Stimulated activated CD8-positive, alpha-beta memory T cell treated with anti-CD3 and anti-CD28 coated beads, Interleukin-2, amount 100 ng/mL, for 1 hour (primary cell): ENCODE measurements around the gene HS3ST6.
"Not testable (repeated sequence)": the region's sequence is repeated elsewhere in the genome, so short reads cannot be mapped to it uniquely, and the experiment has no call there.

Experiments used
- DNase-seq, 2 donors: peaks; one replicate each; pipeline ENCODE4 v3.0.0-alpha.2; 2020; ENCODE audit warnings: low read depth in 2 of 2

Gene HS3ST6

GRCh38 chr16:1907226-1907860, 10.9 kb downstream of the HS3ST6 start:
- DNase-seq: no peak

- no peak for DNase-seq
Observed at GRCh38 chr16:1906846-1907165, 11.4 kb downstream of the HS3ST6 start.

- no peak for DNase-seq
Observed at GRCh38 chr16:1906055-1906845, 12.0 kb downstream of the HS3ST6 start.

GRCh38 chr16:1903845-1904840, 14.1 kb downstream of the HS3ST6 start:
- no peak for DNase-seq

- no peak for DNase-seq
Observed at GRCh38 chr16:1903220-1903574, 15.0 kb downstream of the HS3ST6 start.

DNA sequence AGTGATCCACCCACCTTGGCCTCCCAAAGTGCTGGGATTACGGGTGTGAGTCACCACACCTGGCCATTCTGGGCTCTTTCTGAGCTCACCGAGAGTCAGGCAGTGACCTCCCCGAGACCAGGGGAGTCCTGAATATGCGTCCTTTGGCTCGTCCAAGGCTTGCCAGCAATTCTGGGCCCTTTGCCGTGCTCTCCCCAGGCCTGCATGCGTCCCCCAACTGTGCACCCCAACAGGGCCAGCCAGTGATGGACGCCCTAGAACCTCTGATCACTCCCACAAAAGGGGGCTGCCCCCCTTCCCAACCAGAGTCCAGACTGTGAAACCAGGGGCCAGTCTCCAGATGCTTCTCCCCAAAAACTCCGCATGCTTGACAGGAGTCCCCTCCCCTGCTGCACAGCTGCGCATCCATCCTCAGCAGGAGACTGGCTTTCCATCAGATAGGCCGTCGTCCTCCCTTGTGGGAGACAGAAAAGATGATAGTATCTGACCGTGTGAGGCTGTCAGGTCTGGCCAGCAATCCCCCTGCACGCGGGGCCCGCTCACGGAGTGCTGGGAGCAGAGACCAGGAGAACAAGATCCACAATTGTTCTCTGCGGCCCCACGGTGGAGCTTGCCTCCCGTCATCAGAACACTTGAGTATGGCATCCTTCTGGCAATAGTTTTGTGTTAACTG, 15.5 kb downstream of the HS3ST6 start:
- DNase-seq: no peak

GRCh38 chr16:1900452-1900774, 17.8 kb downstream of the HS3ST6 start:
- DNase-seq: no peak

GRCh38 chr16:1899641-1900451, 18.4 kb downstream of the HS3ST6 start:
- no peak for DNase-seq

- DNase-seq: not testable (repeated sequence)
Observed at GRCh38 chr16:1897692-1898091, 20.5 kb downstream of the HS3ST6 start.

GRCh38 chr16:1895949-1896675, 22.1 kb downstream of the HS3ST6 start:
- no peak for DNase-seq

DNA sequence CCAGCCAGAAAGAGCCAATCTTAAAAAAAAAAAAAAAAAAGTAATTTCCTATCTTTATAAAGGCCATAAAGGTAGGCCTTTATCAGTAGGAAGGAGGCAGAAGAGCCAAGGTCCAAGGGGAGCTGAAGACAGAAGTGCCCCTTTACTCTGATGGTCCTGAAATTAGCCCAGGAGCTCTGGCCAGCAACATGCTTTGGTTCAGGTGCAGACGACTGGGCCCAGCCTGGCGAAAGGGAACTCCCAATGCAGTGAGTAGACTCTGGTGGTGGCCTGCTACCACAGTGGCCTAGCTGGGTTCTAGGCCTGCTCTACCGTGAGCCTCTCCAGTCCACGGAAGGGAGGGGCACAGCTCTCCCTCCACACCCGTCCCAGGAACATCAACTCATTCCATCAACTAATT, 23.1 kb downstream of the HS3ST6 start:
- DNase-seq: no peak

- no peak for DNase-seq
Observed at GRCh38 chr16:1890708-1891050, 27.5 kb downstream of the HS3ST6 start.

DNA sequence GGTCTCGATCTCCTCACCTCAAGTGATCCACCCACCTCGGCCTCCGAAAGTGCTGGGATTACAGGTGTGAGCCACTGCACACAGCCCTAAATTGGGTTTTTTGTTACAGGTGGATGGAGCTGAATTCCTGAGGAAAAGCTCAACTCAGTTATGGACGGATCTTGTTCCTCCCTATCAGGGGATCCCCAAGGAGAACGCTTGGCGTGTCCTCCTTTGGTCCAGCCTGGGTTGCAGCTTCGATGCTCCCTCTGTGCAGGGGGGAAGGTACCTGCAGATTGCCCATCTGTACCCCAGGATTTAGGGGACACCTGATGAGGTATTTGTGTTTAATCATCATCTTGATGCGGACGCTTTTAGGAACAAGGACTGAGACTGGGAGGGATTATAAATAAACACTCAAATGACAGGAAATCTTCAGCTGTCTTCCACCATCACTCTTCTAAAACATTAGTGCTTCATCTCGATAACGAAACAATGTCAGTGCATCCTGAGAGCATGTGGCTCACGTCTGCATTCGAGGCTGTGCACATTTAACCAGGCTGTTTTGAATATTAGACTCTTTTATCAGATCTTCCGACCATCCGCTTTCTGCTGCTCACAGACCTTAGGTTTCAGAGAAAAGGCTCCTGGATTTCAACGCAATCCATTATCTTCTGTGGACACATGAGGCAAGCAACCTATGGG, 28.0 kb downstream of the HS3ST6 start:
- DNase-seq: no peak

GRCh38 chr16:1887711-1888354, 30.4 kb downstream of the HS3ST6 start:
- DNase-seq: no peak

DNA sequence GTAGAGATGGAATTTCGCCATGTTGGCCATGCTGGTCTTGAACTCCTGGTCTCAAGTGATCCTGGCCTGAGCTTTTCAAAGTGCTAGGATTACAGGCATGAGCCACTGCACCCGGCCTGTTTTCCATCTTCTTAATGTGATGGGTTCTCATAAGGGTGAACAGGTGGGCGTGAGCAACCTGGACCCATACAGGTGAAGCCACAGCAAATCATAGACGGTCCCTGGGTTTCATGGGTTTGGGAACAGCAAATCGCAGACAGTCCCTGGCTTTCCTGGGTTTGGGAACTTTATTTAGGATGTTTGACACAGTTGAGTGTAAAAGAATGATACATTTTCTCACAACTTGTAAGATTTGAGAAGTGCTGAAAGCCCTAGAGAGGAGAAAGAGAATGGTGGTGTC, 33.3 kb downstream of the HS3ST6 start:
- DNase-seq: no peak

DNA sequence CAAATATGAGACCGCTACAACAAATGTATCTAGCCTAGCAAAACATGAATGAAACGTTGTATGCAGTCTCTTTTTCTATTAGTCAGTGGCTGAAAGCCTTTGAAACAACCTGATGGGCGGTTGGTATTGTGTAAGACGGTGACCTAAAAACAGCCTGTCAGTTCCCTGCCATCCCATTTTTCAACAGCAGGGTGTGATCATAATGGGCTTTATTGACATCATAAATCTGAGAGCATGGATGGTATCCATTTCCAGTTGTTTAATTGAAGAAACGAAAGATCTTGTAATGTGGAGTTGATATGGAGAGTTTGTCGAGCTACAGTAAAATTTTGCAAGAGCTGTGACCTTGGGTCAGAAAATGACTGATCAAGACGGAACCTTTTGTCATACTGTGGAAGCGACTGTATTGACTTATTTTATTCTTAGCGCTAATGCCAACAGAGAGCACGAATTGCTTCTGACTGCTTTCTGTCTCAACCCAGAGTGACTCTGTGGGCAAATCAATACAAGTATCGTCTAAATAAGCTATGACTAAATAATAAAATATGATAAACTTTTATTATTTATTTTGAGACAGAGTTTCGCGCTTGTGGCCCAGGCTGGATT, 34.0 kb downstream of the HS3ST6 start:
- no peak for DNase-seq

GRCh38 chr16:1881172-1881571, 37.0 kb downstream of the HS3ST6 start:
- not testable (repeated sequence) for DNase-seq

GRCh38 chr16:1879477-1879876, 38.7 kb downstream of the HS3ST6 start:
- DNase-seq: no peak

DNA sequence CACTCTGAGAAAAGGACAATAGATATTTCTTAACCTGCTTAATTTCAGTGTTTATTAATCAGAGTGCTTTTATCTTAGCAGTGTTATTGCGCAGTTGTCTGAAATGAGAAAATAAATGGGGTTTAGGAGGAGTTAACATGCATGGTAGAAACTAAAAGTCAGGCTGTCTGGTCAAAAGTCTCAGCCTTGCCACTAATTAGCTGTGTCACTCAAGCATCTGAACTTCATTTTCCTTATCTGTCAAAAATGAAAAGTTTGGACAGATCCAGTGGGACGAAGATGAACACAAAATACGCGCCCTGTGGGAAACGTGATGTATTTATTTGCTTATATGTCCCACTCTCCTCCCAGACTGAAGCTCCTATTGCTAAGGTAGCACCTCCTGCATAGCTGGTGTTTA, 40.0 kb downstream of the HS3ST6 start:
- no peak for DNase-seq
